SU-DHL-6 (cell line): ENCODE measurements around the gene GGT1.
"Not testable (repeated sequence)": the region's sequence is repeated elsewhere in the genome, so short reads cannot be mapped to it uniquely, and the experiment has no call there.

ENCODE experiments used
- H2AFZ ChIP-seq: fragments of 200-600 bp; sonication (generic); 2 replicates; pipeline ENCODE4 v1.6.1; 2014; ENCODE audit warnings: low read depth, mild to moderate bottlenecking, moderate library complexity, mixed read lengths, antibody characterized with exemption, low read length; ENCODE audit not compliant: severe bottlenecking
- H3F3A ChIP-seq: fragments of 200-600 bp; shearing (Covaris generic); 2 replicates; pipeline ENCODE4 v1.6.0; 2016; ENCODE audit warnings: antibody characterized with exemption, mild to moderate bottlenecking; ENCODE audit not compliant: insufficient read depth
- H3K27ac ChIP-seq: fragments of 200-600 bp; sonication (generic); 2 replicates; pipeline ENCODE4 v1.5.1; 2016; ENCODE audit warnings: low read depth, mild to moderate bottlenecking, low read length, moderate library complexity, mixed read lengths
- H3K27me3 ChIP-seq: fragments of 200-600 bp; sonication (generic), shearing (Covaris generic); 2 replicates; pipeline ENCODE4 v1.6.0; 2014; ENCODE audit warnings: mild to moderate bottlenecking, low read length
- H3K36me3 ChIP-seq: fragments of 200-600 bp; sonication (generic); 2 replicates; pipeline ENCODE4 v1.6.1; 2014; ENCODE audit warnings: mild to moderate bottlenecking, low read length, mixed read lengths
- H3K4me2 ChIP-seq: fragments of 300-600, 200-600 bp; shearing (Covaris generic), sonication (generic); 2 replicates; pipeline ENCODE4 v1.6.0; 2014; ENCODE audit warnings: low read length, low read depth, mild to moderate bottlenecking; ENCODE audit not compliant: poor library complexity, severe bottlenecking
- H3K4me3 ChIP-seq: fragments of 200-600 bp; sonication (generic); 2 replicates; pipeline ENCODE4 v1.5.1; 2014; ENCODE audit warnings: antibody characterized with exemption, low read length, mild to moderate bottlenecking, mixed read lengths; ENCODE audit not compliant: insufficient read depth, poor library complexity, severe bottlenecking
- H3K79me2 ChIP-seq: fragments of 200-600 bp; sonication (generic); 2 replicates; pipeline ENCODE4 v1.6.1; 2014; ENCODE audit warnings: mild to moderate bottlenecking, low read length, moderate library complexity; ENCODE audit not compliant: insufficient read depth
- H3K9ac ChIP-seq: fragments of 200-600 bp; sonication (generic); 2 replicates; pipeline ENCODE4 v1.7.0; 2014; ENCODE audit warnings: mild to moderate bottlenecking, low read length
- H3K9me2 ChIP-seq: fragments of 200-600 bp; sonication (generic); replicated peaks from 2 replicates; pipeline ENCODE4 v1.6.1; 2014; ENCODE audit warnings: low read length; ENCODE audit not compliant: insufficient read depth
- H3K9me3 ChIP-seq: fragments of 200-600 bp; sonication (generic); 2 replicates; pipeline ENCODE4 v1.6.1; 2014; ENCODE audit warnings: low read length, mixed read lengths; ENCODE audit not compliant: insufficient read depth
- H4K20me1 ChIP-seq: fragments of 200-600 bp; sonication (generic); 2 replicates; pipeline ENCODE4 v1.6.1; 2014; ENCODE audit warnings: low read depth, mild to moderate bottlenecking, antibody characterized with exemption, low read length, moderate library complexity, mixed read lengths
- EZH2phosphoT487 ChIP-seq: fragments of 200-600 bp; sonication (generic), shearing (Covaris generic); conservative IDR thresholded peaks from 2 replicates; pipeline ENCODE4 v1.6.1; 2018; ENCODE audit warnings: mild to moderate bottlenecking, antibody characterized with exemption, low read length, moderate library complexity, mixed read lengths
- TF ChIP-seq, protein P1 (sequence below): fragments of 200-600 bp; sonication (generic); IDR thresholded peaks from one replicate; pipeline ENCODE4 v1.5.1; 2017; ENCODE audit warnings: antibody characterized with exemption, mild to moderate bottlenecking, low read length, moderate library complexity; ENCODE audit not compliant: insufficient read depth, poor library complexity, severe bottlenecking

GGT1 gene

DNA sequence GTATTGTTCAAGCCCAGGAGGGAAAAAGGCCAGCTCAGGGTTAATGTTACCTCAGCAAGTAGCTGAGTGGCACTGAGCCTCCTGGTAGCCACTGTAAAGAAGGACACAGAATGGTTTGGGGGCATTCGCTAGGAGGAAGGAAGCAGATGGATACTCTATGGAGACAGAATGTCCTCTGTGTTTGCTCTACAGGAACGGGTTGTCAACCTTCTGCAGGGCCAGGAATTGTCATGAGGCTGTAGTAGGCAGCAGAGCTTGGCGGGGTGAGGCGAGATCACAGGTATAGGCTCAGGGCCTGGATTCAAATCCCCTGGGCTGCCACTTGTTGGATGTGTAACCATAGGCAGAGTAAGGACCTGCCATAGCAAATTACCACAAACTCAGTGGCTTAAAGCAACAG is 7.1 kb upstream of the GGT1 start:
- Histone ChIP-seq H4K20me1 (no peaks in the 10 kb centered on the region), H2AFZ (no peak overlapping the region), H3K27ac (no peak overlapping the region), H3K9me2 (no peaks in the 10 kb centered on the region), H3K79me2 (no peaks in the 10 kb centered on the region), H3K4me3 (no peak overlapping the region), H3K9me3 (no peaks in the 10 kb centered on the region), H3K4me2 (no peak overlapping the region), H3K36me3 (no peaks in the 10 kb centered on the region), H3F3A (no peaks in the 10 kb centered on the region), H3K27me3 (no peaks in the 10 kb centered on the region), H3K9ac (no peak overlapping the region)
- TF ChIP-seq, protein P1, sequence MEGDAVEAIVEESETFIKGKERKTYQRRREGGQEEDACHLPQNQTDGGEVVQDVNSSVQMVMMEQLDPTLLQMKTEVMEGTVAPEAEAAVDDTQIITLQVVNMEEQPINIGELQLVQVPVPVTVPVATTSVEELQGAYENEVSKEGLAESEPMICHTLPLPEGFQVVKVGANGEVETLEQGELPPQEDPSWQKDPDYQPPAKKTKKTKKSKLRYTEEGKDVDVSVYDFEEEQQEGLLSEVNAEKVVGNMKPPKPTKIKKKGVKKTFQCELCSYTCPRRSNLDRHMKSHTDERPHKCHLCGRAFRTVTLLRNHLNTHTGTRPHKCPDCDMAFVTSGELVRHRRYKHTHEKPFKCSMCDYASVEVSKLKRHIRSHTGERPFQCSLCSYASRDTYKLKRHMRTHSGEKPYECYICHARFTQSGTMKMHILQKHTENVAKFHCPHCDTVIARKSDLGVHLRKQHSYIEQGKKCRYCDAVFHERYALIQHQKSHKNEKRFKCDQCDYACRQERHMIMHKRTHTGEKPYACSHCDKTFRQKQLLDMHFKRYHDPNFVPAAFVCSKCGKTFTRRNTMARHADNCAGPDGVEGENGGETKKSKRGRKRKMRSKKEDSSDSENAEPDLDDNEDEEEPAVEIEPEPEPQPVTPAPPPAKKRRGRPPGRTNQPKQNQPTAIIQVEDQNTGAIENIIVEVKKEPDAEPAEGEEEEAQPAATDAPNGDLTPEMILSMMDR: no peak
- no peak for TF ChIP-seq EZH2phosphoT487

DNA sequence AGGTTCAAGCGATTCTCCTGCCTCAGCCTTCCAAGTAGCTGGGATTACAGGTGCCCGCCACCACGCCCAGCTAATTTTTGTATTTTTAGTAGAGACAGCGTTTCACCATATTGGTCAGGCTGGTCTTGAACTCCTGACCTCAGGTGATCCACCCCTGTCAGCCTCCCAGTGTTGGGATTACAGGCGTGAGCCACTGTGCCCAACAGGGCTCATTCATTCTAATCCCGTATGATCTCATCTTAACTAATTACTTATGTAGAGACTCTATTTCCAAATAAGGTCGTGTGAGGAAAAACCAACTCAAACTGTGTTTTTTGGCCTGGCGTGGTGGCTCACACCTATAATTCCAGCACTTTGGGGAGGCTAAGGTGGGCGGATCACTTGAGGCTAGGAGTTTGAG is 5.9 kb upstream of the GGT1 start:
- H4K20me1 ChIP-seq, H3K79me2 ChIP-seq, H3K9me2 ChIP-seq, H3K9me3 ChIP-seq, H3K9ac ChIP-seq, H3K27me3 ChIP-seq, H3F3A ChIP-seq, H3K27ac ChIP-seq, H3K36me3 ChIP-seq, H3K4me2 ChIP-seq, H2AFZ ChIP-seq, H3K4me3 ChIP-seq: not testable (repeated sequence)

- no peak overlapping the region for H3K4me2 ChIP-seq
- H3F3A ChIP-seq: no peaks in the 10 kb centered on the region
- no peaks in the 10 kb centered on the region for H3K79me2 ChIP-seq
- H3K4me3 ChIP-seq: no peak overlapping the region
- H3K9me3 ChIP-seq: no peaks in the 10 kb centered on the region
- no peak for TF ChIP-seq EZH2phosphoT487
- no peak overlapping the region for H3K27ac ChIP-seq
- H3K36me3 ChIP-seq: no peaks in the 10 kb centered on the region
- H3K9ac ChIP-seq: no peak overlapping the region
- no peaks in the 10 kb centered on the region for H3K27me3 ChIP-seq
- no peaks in the 10 kb centered on the region for H3K9me2 ChIP-seq
- H4K20me1 ChIP-seq: no peaks in the 10 kb centered on the region
- no peak overlapping the region for H2AFZ ChIP-seq
These were observed 3.5 kb upstream of the GGT1 start for GRCh38 chr22:24599514-24599913.

DNA sequence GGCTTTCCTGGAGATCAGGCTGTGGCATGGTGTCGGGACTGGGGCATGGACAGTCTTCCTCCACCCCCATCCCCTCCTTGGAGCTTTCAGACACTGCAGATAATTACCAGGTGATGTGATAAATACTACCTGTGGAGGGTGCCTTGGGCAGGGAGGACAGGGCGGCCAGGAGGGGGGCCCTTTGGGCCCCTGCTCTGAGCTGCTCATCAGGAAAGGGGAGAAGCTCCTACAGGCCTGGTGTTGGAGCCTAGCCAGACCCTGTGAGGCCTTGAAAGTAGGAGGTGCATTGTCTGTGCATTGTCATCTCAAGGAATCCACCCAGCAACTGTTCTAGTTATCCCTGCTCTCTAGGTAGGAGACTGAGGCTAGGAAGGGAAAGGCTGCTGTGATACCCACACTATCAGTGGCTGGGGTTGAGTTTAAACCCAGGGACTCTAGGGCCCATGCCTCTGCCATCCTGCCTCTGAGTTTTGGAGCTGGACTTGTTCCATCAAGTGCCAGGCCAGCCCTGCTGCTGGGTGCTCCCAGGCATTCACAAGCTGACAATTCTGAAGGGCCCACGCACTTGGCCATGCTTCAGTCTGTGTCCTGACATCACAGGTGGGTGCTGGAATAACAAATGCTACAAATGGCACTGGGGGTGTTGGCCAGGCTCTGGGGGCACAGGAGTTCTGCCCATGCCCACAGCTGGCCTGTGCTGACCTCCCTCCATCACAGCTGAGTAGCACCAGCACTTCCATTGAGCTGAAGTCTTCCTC is 2.9 kb upstream of the GGT1 start:
- H3K9me3 ChIP-seq, H3F3A ChIP-seq, H3K4me3 ChIP-seq, H3K27me3 ChIP-seq, H3K4me2 ChIP-seq, H4K20me1 ChIP-seq, H3K9ac ChIP-seq, H2AFZ ChIP-seq, H3K36me3 ChIP-seq, H3K9me2 ChIP-seq, H3K27ac ChIP-seq, H3K79me2 ChIP-seq: not testable (repeated sequence)
